Nephron progenitor cell (in vitro differentiated cells): ENCODE data around the gene TESPA1.
"Not testable (repeated sequence)": the region's sequence is repeated elsewhere in the genome, so short reads cannot be mapped to it uniquely, and the experiment has no call there.

Source experiments
- DNase-seq: peaks from one replicate; pipeline ENCODE4 v3.0.0; 2021
- H3K27ac Mint-ChIP-seq: 2 replicates; pipeline ENCODE4 v1.8.0; 2021; ENCODE audit warnings: mild to moderate bottlenecking, moderate library complexity, mixed read lengths
- H3K27me3 Mint-ChIP-seq: 2 replicates; pipeline ENCODE4 v1.8.0; 2021; ENCODE audit warnings: mild to moderate bottlenecking, low read depth, mixed read lengths; ENCODE audit not compliant: poor library complexity
- H3K36me3 Mint-ChIP-seq: 2 replicates; pipeline ENCODE4 v1.8.0; 2021; ENCODE audit warnings: low read depth, mixed read lengths
- H3K4me1 Mint-ChIP-seq: 2 replicates; pipeline ENCODE4 v1.8.0; 2021; ENCODE audit warnings: mixed read lengths
- H3K4me3 Mint-ChIP-seq: 2 replicates; pipeline ENCODE4 v1.8.0; 2021; ENCODE audit warnings: mild to moderate bottlenecking, moderate library complexity, mixed read lengths
- H3K9me3 Mint-ChIP-seq: 2 replicates; pipeline ENCODE4 v1.8.0; 2021; ENCODE audit warnings: mild to moderate bottlenecking, moderate library complexity, mixed read lengths
- CTCF ChIP-seq: fragments of 200-600 bp; sonication (generic); IDR thresholded peaks from 2 replicates; pipeline ENCODE4 v1.5.0; 2021; ENCODE audit warnings: antibody characterized with exemption

The TESPA1 gene

GRCh38 chr12:54989829-54990228 is 5.3 kb upstream of the TESPA1 start:
- Mint-ChIP-seq H3K4me1 (no peaks in the 10 kb centered on the region), H3K4me3 (no peak overlapping the region), H3K9me3 (no peaks in the 10 kb centered on the region), H3K36me3 (no peaks in the 10 kb centered on the region), H3K27ac (no peak overlapping the region), H3K27me3 (peaks cover 7% of the 10 kb centered on the region)
- DNase-seq, result no peak
- no peak for TF ChIP-seq CTCF

- DNase-seq, result no peak
- no peaks in the 10 kb centered on the region for H3K4me1 Mint-ChIP-seq
- no peak for TF ChIP-seq CTCF
- H3K4me3 Mint-ChIP-seq, result no peak overlapping the region
- H3K36me3 Mint-ChIP-seq, result no peaks in the 10 kb centered on the region
- no peak overlapping the region for H3K27ac Mint-ChIP-seq
- no peaks in the 10 kb centered on the region for H3K9me3 Mint-ChIP-seq
- peaks cover 14% of the 10 kb centered on the region for H3K27me3 Mint-ChIP-seq
These were observed 4.0 kb upstream of the TESPA1 start for GRCh38 chr12:54988402-54989054.

- no peaks in the 10 kb centered on the region for H3K9me3 Mint-ChIP-seq
- H3K4me1 Mint-ChIP-seq, result no peaks in the 10 kb centered on the region
- no peak for DNase-seq
- no peak overlapping the region for H3K27ac Mint-ChIP-seq
- peaks cover 14% of the 10 kb centered on the region for H3K27me3 Mint-ChIP-seq
- no peaks in the 10 kb centered on the region for H3K36me3 Mint-ChIP-seq
- TF ChIP-seq CTCF, result no peak
- H3K4me3 Mint-ChIP-seq, result no peak overlapping the region
These were observed 3.2 kb upstream of the TESPA1 start for GRCh38 chr12:54987611-54988231.

GRCh38 chr12:54986773-54987172 is 2.2 kb upstream of the TESPA1 start:
- not testable (repeated sequence) for H3K27ac Mint-ChIP-seq, H3K36me3 Mint-ChIP-seq, H3K4me3 Mint-ChIP-seq, DNase-seq, H3K4me1 Mint-ChIP-seq, H3K9me3 Mint-ChIP-seq
- H3K27me3 Mint-ChIP-seq, result peaks cover 14% of the 10 kb centered on the region

GRCh38 chr12:54983536-54984101 is 943 bp downstream of the TESPA1 start:
- Mint-ChIP-seq H3K36me3 (no peaks in the 10 kb centered on the region), H3K9me3 (no peaks in the 10 kb centered on the region), H3K4me1 (peaks cover 3% of the 10 kb centered on the region), H3K27ac (no peak overlapping the region), H3K27me3 (peaks cover 9% of the 10 kb centered on the region), H3K4me3 (no peak overlapping the region)
- no peak for DNase-seq
- no peak for TF ChIP-seq CTCF

GRCh38 chr12:54981796-54982195 is 2.8 kb downstream of the TESPA1 start:
- DNase-seq, result no peak
- no peak overlapping the region for H3K4me3 Mint-ChIP-seq
- TF ChIP-seq CTCF, result no peak
- H3K4me1 Mint-ChIP-seq, result peaks cover 6% of the 10 kb centered on the region
- H3K36me3 Mint-ChIP-seq, result no peaks in the 10 kb centered on the region
- H3K9me3 Mint-ChIP-seq, result no peaks in the 10 kb centered on the region
- H3K27me3 Mint-ChIP-seq, result peaks cover 7% of the 10 kb centered on the region
- no peak overlapping the region for H3K27ac Mint-ChIP-seq
